HCT116 (cell line): ENCODE results near the gene SOX30. TPM values are rescaled to one million over a fixed set of nuclear protein-coding genes. Genes with fewer than 3 reads are reported as not detected.
"Not testable (repeated sequence)": the region's sequence is repeated elsewhere in the genome, so short reads cannot be mapped to it uniquely, and the experiment has no call there.

Source experiments
- ATAC-seq: fragments of 200-7000 bp; cut with Tn5 transposase; 2 replicates; pipeline ENCODE4 v1.9.1; 2020; ENCODE audit warnings: mild to moderate bottlenecking, moderate library complexity
- BruUV-seq: library from RNA; stranded (reverse); fragments of 400-500 nt; replicated peaks from 2 replicates; lab custom pipeline; 2021; lab: Mats Ljungman, UMichigan
- CTCF ChIA-PET: fragments of 300-600 bp; sonication (Branson Sonifier 250); formaldehyde crosslinking; loops from one replicate; lab custom pipeline; 2021; ENCODE audit warnings: antibody characterized with exemption; lab: Charles Lee
- POLR2A ChIA-PET: fragments of 300-600, 350-600 bp; sonication (Branson Sonifier 250); formaldehyde crosslinking; loops from one replicate; lab custom pipeline; 2021; ENCODE audit warnings: antibody characterized with exemption; lab: Charles Lee
- RAD21 ChIA-PET, 2 experiments: fragments of 300-600 bp; sonication (Branson Sonifier 250); formaldehyde crosslinking; loops; one replicate each; lab custom pipeline; 2023; ENCODE audit warnings: low total read pairs in 2 of 2; ENCODE audit not compliant: uncharacterized antibody in 2 of 2, unreplicated experiment in 2 of 2, low non-redundant PET in 1 of 2; lab: Charles Lee
- DNase-seq: peaks from one replicate; pipeline ENCODE4 v3.0.0-alpha.2; 2010; ENCODE audit warnings: low read depth, low spot score
- H2AFZ ChIP-seq: fragments of 200-600 bp; shearing (Covaris generic), sonication (generic); 2 replicates; pipeline ENCODE4 v1.6.1; 2017; ENCODE audit warnings: low read depth, mixed run types, mixed read lengths, antibody characterized with exemption, low read length; ENCODE audit not compliant: poor library complexity, severe bottlenecking
- H3K27ac ChIP-seq: 2 replicates; pipeline ENCODE4 v1.5.1; 2012; ENCODE audit warnings: low read depth, low read length
- H3K27me3 ChIP-seq: fragments of 200-600 bp; sonication (generic); 2 replicates; pipeline ENCODE4 v1.6.1; 2016; ENCODE audit warnings: mixed run types, low read length, mixed read lengths; ENCODE audit not compliant: insufficient read depth
- H3K36me3 ChIP-seq, 2 experiments: fragments of 200-500 bp in 1 of 2; fragments of 200-600 bp in 1 of 2; sonication (Bioruptor generic) in 1 of 2; sonication (generic) in 1 of 2; 2 replicates each; pipeline versions ENCODE4 v1.5.1 to v1.6.1; 2014 to 2016; ENCODE audit warnings: low read length in 2 of 2, inconsistent platforms in 1 of 2, mixed read lengths in 1 of 2, mixed run types in 1 of 2; ENCODE audit not compliant: insufficient read depth in 2 of 2, control insufficient read depth in 1 of 2
- H3K4me1 ChIP-seq, 2 experiments: fragments of 200-600 bp in 1 of 2; sonication (generic) in 1 of 2; 2 replicates each; pipeline versions ENCODE4 v1.5.1 to v1.6.1; 2012 to 2017; ENCODE audit warnings: low read length in 2 of 2, inconsistent platforms in 1 of 2, mild to moderate bottlenecking in 1 of 2, mixed read lengths in 1 of 2, mixed run types in 1 of 2, moderate library complexity in 1 of 2; ENCODE audit not compliant: insufficient read depth in 2 of 2, control insufficient read depth in 1 of 2
- H3K4me2 ChIP-seq: fragments of 200-600 bp; sonication (generic); 2 replicates; pipeline ENCODE4 v1.6.1; 2017; ENCODE audit warnings: mixed run types, low read length, mixed read lengths
- H3K4me3 ChIP-seq, 2 experiments: fragments of 200-600 bp in 1 of 2; sonication (generic) in 1 of 2; replicated peaks in 1 of 2; 2 replicates each; pipeline ENCODE4 v1.5.1; 2011 to 2016; ENCODE audit warnings: low read length in 2 of 2, control low read depth in 1 of 2, low read depth in 1 of 2, mild to moderate bottlenecking in 1 of 2, mixed read lengths in 1 of 2, mixed run types in 1 of 2
- H3K79me2 ChIP-seq: fragments of 200-600 bp; sonication (generic); 2 replicates; pipeline ENCODE4 v1.6.1; 2017; ENCODE audit warnings: mild to moderate bottlenecking, mixed run types, low read length, moderate library complexity, mixed read lengths; ENCODE audit not compliant: insufficient read depth
- H3K9ac ChIP-seq: fragments of 200-600 bp; sonication (generic); 2 replicates; pipeline ENCODE4 v1.6.1; 2016; ENCODE audit warnings: low read length, mixed read lengths
- H3K9me2 ChIP-seq: fragments of 200-600 bp; sonication (generic), shearing (Covaris generic); 2 replicates; pipeline ENCODE4 v1.6.1; 2017; ENCODE audit warnings: mixed run types, mild to moderate bottlenecking, moderate library complexity; ENCODE audit not compliant: insufficient read depth
- H3K9me3 ChIP-seq, 2 experiments: fragments of 200-500 bp in 1 of 2; fragments of 200-600 bp in 1 of 2; sonication (Bioruptor generic) in 1 of 2; sonication (generic) in 1 of 2; 2 replicates each; pipeline ENCODE4 v1.6.1; 2014 to 2017; ENCODE audit warnings: low read length in 2 of 2, mixed read lengths in 2 of 2, inconsistent platforms in 1 of 2, low read depth in 1 of 2, mild to moderate bottlenecking in 1 of 2, mixed run types in 1 of 2, moderate library complexity in 1 of 2; ENCODE audit not compliant: control insufficient read depth in 1 of 2, insufficient read depth in 1 of 2
- H4K20me1 ChIP-seq: fragments of 200-600 bp; sonication (generic), shearing (Covaris generic); 2 replicates; pipeline ENCODE4 v1.6.1; 2017; ENCODE audit warnings: mixed run types, mild to moderate bottlenecking, moderate library complexity; ENCODE audit not compliant: insufficient read depth
- CBX3 ChIP-seq: IDR thresholded peaks from 2 replicates; pipeline ENCODE4 v1.6.1; 2012; ENCODE audit warnings: low read depth
- SIN3A ChIP-seq: IDR thresholded peaks from 2 replicates; pipeline ENCODE4 v1.6.1; 2012; ENCODE audit warnings: low read depth
- intact Hi-C: fragments of 100-400 bp; cut with micrococcal nuclease; formaldehyde crosslinking; loops from 2 replicates; pipeline ENCODE4 v1.10.0; 2022
- total RNA-seq: library from RNA; stranded (reverse); gene quantifications from one replicate; pipeline ENCODE4 v1.2.1, GENCODE V29; 2021; ENCODE audit not compliant: unreplicated experiment

Gene SOX30
- total RNA-seq, 1 experiment from 2014 or later = 0.27 TPM

- DNase-seq, H4K20me1 ChIP-seq, H3K27me3 ChIP-seq, H3K36me3 ChIP-seq, H3K9me2 ChIP-seq, H3K4me3 ChIP-seq, H2AFZ ChIP-seq, H3K79me2 ChIP-seq, H3K4me1 ChIP-seq, H3K9me3 ChIP-seq, ATAC-seq, BruUV-seq, CTCF ChIA-PET, H3K27ac ChIP-seq, POLR2A ChIA-PET, H3K4me2 ChIP-seq, H3K9ac ChIP-seq, RAD21 ChIA-PET, intact Hi-C loops: not testable (repeated sequence)
These were observed 22.1 kb upstream of the SOX30 start for GRCh38 chr5:157674351-157674750.

- POLR2A ChIA-PET = no interaction called here
- Histone ChIP-seq H3K79me2 (no peaks in the 10 kb centered on the region), H3K4me1 (peaks cover 0 to 3% of the 10 kb centered on the region in 2 experiments; a peak in 1 of 4 replicates), H3K36me3 (no peaks in the 10 kb centered on the region), H3K9ac (no peak overlapping the region), H4K20me1 (no peaks in the 10 kb centered on the region), H2AFZ (no peak overlapping the region), H3K27me3 (no peaks in the 10 kb centered on the region), H3K4me3 (no peak overlapping the region), H3K9me3 (no peaks in the 10 kb centered on the region), H3K4me2 (no peak overlapping the region), H3K9me2 (no peaks in the 10 kb centered on the region), H3K27ac (no peak overlapping the region)
- TF ChIP-seq CBX3 = no peak
- no peak for TF ChIP-seq SIN3A
- ATAC-seq (no peak), DNase-seq (no peak)
- no TSS peak for BruUV-seq
- RAD21 ChIA-PET = no interaction called here
- CTCF ChIA-PET = no interaction called here
- intact Hi-C loops = no loop called here
These were observed 20.7 kb upstream of the SOX30 start for GRCh38 chr5:157672976-157673375.
